Measurements from ENCODE around the gene C12orf56.
"Not testable (repeated sequence)": the region's sequence is repeated elsewhere in the genome, so short reads cannot be mapped to it uniquely, and the experiment has no call there.

C12orf56 gene

DNA sequence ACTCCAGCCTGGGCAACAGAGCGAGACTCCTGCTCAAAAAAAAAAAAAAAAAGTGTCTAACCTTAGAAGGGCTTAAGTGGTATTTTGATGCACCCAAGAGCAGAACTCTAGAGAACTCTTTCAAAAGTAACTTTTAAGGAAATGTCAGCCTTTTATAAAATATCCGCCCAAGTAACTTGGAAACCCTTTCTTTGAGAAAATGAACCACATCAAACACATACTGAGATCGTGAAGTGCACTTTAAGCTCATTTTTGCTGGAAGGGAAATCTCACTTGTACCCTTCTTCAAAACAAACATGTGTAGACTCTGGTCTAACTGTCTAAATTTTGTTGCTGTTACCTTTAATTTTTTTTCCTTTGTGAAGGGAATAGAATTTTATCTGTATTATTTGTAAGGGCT lies 5.5 kb downstream of the C12orf56 start:
- DNase-seq = no peak

DNA sequence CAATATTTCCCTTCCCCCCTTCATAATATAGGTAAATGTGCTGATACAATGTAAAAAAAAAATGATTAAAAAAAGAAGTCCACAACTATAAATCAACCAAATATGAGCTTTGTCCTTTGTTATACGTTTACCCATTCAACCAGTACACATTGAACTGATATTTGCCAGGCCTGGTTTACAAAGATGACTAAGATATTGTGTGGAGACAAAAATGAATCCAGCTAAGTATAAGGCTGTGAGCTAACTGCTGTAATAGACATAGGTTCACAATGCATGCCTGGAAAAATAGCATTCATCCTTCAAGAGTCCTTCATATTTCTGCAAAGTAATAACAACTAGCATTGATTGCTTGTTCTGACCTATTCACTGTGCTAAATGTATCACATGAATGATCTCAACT lies 6.9 kb downstream of the C12orf56 start:
- DNase-seq = no peak

DNA sequence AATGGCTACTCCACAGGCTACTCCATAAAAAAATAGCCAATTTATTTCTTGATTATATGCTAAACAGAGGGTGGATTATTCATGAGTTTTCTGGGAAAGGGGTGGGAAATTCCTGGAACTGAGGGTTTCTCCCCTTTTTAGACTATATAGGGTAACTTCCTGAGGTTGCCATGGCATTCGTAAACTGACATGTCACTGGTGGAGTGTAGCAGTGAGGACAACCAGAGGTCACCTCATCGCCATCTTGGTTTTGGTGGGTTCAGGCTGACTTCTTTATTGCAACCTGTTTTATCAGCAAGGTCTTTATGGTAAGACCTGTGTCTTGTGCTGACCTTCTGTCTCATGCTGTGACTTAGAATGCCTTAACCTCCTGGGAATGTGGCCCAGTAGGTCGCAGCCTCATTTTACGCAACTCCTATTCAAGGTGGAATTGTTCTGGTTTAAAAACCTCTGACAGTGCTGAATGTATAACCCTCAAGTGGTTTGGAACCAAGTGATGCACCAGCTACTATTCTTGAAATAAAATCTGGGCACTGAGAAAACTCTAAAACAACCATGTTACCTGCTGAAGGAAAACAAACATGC lies 27.7 kb downstream of the C12orf56 start:
- no peak for DNase-seq

DNA sequence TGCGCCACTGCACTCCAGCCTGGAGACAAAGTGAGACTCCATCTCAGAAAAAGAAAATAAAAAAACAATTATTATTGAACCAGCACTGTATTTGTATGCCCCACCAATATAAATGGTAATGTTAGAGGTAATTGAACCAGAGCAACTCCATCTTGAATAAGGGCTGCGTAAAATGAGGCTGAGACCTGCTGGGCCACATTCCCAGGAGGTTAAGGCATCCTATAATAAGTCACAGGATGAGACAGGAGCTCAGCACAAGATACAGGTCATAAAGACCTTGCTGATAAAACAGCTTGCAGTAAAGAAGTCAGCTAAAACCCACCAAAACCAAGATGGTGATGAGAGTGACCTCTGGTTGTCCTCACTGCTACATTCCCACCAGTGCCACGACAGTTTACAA lies 29.4 kb downstream of the C12orf56 start:
- not testable (repeated sequence) for DNase-seq

DNA sequence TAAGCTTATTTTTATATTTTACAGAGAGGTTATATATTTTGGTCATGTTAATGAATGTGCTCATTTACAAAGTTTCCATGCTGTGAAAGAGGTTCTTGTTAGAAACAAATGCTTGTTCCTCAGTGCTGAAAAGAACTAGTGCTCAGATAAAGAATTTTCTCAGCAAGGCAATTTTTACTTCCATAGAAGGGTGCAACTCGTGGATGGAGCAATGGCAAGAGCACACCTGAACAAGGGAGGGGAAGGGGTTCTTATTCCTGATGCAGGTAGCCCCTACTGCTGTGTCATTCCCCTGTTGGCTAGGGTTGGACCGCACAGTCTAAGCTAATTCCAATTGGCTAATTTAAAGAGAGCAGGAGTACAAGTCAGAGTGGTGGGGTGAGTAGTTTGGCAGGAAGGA lies 34.3 kb downstream of the C12orf56 start:
- DNase-seq = not testable (repeated sequence)

DNA sequence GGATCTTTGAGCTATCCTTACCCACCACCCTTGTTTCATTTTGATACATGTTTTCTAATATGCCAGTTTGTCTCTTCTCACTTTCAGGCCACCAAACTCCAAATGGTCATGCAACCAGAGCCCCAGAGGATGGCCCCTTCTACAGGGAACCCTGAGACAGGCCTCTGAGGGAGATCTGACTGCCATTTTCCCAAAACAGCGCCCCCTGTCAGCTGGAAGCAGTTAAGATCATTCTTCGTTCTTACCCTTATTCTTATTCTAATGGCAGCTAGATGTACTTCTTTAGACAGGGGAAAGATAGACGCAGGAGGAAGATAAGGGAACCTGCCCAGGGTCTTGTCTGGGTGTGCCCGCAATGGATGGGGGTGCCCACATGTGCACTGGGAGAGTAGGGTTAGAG lies 38.4 kb downstream of the C12orf56 start:
- no peak for DNase-seq

DNA sequence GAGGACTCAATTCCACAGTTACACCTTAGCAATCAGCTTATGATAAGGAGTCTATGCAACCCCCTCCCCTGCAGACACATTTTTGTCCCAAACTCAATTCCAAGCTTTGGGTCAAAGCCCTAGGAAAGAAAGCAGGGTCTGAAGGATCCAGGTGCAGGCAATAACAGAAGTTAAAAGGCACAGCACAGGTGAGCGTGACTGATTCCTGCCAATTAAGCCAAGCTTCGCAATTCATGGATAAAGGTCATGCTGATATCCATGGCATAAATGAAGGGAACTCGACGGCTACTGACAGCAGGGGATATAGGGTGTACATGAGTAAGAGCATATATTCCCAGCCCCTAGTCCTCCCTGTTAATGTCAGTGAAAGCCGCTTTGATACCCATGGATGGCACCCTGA lies 39.3 kb downstream of the C12orf56 start:
- DNase-seq = no peak

DNA sequence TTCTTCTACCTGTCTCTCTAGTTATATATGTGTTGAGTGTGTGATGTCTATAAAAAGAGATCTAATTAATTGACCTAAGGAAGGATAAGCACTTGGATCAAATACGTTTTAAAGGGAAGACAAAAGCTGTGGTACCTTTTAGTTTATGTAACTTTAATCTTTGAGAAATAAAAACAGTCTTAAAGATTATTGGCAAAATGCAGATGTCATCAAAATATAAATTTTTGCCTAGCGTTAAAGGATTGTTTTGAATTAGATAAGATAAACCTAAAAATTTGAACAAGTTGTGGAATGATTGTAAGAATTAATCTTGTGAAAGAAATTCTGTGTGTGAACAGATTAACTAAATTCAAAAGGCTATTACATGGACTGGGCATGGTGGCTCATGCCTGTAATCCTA lies 42.9 kb downstream of the C12orf56 start:
- no peak for DNase-seq

DNA sequence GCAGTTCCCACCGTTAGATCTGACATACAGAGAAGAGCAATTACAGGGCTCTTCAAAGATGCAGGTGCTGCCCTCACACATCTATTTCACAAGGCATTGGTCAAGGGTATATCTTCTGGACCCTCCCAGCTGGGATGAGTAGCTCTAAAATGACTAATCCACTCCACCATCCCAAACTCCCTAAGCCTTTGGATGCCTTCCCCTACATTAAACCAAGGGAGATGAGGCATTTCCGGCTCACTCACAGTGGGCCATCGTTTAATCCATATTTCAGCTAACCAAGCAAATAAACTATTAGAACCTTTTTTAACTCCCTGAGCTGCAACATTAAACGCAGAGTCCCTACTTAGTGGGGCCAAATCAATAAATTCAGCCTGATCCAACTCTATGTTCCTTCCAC lies 45.9 kb downstream of the C12orf56 start:
- DNase-seq = not testable (repeated sequence)

DNA sequence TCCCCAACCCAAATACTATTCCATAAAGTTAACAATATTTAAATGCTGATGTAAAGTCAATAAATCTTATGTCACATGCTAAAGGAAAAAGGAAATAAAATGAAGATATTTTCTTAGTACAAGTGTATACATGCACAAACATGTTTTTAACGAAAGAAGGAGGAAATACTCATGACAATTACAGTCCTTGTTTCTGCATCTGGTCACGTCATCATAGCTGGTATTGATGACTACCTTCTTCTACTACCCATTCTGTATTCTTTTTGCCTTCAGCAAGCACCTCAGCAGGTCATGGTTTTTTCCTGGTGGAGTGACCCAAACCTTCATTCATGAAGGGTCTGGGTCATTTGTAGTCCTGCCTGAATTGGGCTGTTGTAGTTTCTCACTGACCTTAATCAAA lies 50.0 kb downstream of the C12orf56 start:
- not testable (repeated sequence) for DNase-seq

DNA sequence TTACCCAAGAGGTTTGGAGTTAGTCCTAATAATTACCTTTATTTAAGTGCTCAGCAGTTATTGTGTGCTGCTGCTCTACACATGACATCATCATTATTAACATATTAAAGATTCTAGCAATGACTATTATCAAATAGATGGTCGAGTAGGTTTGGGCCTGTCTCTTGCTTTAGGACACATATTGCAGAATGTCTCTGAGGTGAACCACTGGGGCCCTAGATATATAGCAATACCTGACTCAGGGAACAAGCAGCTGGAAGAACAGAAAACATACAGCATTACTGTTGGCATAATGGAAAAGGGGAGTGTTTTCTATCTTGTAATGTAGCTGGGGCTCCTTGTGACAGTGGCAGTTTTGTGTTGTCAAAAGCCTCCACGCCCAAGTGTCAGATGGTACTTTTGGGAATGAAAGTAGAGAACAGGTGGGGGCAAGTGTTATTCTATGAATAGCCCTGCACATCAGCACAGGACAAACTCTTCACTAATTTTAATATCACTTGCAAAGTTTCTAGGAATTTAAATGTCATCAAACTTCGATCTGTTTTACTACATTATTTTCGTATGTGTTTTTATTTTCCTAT lies 54.6 kb downstream of the C12orf56 start:
- no peak for DNase-seq

DNA sequence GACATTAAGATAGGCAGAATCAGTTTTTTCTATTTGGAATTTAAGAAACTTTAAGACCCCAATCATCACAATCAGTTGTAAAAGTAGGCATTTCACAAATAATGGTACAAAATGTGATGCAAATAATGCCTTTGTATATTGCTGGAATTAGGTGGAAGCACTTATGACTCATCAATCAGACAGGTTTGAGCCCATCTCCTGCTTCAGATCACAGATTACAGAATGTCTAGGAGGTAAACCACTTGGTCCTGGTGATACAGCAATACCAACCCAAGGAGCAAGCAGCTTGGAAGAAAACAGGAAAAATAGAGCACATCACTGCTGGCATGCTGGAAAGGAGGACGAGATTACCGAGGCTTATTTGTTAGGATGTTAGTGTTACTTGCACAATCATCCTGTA lies 57.6 kb downstream of the C12orf56 start:
- DNase-seq = no peak

DNA sequence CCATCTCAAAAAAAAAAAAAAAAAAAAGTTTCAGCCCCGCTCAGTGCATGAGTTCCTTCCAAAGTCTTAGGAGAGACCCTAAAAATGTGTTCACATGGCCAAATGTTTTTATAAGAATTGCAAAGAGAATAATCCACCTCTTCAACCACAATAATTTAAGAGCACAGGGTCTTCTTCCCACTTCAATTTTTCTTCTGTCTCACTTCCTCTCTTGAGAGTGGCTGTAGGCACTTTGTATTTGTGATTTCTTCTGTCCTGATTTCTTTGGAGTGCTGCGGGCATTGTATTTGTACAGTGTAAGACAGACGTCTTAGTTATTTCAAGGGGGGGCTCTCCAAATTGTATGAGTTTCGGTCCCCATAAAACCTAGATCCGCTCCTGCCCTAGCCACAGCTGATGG lies 58.3 kb downstream of the C12orf56 start:
- DNase-seq = no peak

DNA sequence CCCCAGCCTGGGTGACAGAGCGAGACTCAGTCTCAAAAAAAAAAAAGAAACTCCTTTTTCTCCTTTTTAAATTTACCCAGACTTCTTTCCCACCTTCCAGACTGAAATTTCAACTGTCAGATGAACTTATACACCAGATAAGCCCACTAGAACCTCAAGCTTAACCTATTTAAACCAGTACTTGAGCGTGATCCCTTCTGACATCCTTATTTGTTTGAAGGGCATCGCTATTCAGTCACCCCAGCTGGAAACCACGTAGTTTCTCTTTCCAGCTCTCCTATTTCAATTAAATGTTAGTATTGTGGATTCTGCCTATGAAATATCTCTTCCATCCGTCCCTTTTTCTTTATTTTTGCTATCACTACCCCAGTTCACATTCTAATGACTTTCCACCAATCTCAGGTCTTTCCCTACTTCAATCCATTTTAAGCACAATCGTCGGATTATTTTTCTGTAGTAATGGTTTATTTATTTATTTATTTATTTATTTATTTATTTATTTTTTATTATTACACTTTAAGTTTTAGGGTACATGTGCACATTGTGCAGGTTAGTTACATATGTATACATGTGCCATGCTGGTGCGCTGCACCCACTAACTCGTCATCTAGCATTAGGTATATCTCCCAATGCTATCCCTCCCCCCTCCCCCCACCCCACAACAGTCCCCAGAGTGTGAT lies 61.4 kb downstream of the C12orf56 start:
- not testable (repeated sequence) for DNase-seq

DNA sequence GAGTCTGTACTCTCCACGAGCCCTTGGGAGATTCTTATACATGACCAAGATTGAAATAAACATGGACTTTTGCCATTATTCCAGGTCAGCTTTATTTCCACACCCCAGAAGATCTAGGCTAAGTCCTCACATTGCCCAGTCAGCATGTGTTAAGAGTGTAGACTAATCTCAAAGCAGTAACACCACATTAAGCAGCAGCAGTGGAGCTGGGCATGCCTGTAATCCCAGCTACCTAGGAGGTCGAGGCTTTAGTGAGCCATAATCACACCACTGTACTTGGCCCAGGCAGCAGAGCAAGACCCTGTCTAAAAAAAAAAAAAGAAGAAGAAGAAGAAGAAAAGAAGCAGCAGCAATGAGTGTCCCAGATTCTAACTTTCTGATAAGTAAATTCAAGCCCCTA lies 65.5 kb downstream of the C12orf56 start:
- DNase-seq = no peak

DNA sequence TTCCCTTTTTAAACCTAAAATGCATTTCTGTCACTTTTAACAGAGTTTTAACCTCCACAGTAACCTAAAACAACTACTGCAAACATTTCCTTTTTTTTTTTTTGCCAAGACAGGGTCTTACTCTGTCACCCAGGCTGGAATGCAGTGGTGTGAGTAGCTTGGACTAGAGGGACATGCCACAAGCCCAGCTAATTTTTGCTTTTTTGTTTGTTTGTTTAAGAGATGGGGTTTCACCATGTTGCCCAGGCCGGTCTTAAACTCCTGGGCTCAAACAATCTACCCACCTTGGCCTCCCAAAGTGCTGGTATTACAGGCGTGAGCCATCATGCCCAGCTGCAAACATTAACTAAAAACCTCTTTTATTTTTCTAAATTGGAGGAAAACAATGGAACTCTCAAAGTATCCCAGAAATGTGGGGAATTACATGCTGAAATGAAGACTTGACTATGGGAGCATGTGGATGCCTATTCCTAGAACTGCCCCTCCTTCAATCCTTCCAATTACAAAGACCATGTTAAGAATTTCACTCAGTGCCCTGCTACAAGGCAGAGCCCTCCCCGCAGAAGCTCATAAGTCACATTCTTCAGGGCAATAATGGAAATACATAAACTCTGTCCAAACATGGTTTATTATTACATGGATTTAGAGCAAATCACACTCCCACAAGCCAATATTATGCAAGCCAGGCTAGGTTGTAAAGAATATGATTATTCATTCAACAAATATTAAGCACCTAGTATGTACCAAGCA lies 66.9 kb downstream of the C12orf56 start:
- DNase-seq = no peak

DNA sequence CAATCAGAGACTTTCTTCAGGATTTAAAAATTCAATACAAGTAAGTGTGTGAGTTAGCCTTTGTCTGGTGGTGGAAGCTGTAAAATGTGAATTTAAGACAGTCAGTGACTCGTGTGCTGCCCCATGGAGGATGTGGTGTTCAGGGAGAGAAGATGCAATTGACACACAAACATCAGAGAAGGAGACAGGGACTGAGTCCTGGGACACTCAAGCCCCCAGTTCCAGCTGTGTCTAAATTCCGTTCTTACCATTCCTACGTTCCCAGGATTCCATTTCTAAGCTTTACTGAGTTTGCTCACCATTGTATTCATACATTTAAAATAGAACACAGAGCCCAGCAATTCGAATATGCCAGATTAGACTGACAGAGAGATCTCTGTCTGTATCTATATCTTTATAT lies 67.6 kb downstream of the C12orf56 start:
- DNase-seq = no peak

DNA sequence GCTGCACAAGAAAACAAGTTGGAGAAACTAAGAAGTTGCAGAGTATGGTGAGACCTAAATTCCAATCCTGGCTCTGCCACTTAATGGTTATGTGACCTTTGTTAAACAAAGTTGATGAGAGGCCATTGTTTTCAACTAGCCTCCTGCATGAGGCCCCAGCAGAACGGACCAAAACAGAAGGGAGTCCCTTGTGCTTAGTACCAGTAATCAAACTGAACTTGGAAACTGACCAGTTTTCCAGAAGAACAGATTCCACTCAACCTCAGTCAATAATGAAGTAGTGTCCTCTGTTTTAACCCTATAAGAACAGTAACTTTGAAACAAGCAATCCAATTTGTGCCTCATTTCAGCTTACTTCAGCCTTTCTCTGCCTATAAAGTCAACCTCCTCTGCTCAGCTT lies 69.9 kb downstream of the C12orf56 start:
- DNase-seq = no peak

DNA sequence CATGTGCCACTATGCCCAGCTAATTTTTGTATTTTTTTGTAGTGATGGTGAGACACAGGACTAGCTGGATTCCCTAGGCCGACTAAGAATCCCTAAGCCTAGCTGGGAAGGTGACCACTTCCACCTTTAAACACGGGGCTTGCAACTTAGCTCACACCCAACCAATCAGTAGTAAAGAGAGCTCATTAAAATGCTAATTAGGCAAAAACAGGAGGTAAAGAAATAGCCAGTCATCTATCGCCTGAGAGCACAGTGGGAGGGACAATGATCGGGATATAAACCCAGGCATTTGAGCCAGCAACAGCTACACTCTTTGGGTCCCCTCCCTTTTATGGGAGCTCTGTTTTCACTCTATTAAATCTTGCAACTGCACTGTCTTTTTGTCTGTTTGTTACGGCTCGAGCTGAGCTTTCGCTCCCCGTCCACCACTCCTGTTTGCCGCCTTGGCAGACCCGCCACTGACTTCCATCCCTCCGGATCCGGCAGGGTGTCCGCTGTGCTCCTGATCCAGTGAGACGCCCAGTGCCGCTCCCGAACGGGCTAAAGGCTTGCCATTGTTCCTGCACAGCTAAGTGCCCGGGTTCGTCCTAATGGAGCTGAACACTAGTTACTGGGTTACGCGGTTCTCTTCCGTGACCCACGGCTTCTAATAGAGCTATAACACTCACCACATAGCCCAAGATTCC lies 70.9 kb downstream of the C12orf56 start:
- not testable (repeated sequence) for DNase-seq

DNA sequence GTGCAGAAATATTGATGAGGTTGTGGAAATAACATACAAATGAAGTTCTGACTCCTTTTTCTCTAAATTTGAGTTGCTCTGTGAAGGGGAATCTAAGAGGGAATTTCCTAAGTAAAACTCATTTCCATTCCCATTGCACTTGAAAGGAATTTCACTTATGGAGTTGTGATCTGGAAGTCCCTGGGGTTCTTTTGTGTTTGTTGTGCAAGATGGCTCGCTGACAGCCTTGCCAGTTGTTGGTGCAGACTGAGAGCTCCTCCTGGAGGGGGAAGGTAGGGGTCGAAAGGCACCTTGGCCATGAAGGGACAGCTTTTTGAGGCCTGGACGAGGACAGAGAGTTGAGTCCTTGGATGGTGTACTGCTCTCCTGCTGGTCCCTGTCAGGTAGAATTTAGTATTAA lies 72.0 kb downstream of the C12orf56 start:
- no peak for DNase-seq

DNA sequence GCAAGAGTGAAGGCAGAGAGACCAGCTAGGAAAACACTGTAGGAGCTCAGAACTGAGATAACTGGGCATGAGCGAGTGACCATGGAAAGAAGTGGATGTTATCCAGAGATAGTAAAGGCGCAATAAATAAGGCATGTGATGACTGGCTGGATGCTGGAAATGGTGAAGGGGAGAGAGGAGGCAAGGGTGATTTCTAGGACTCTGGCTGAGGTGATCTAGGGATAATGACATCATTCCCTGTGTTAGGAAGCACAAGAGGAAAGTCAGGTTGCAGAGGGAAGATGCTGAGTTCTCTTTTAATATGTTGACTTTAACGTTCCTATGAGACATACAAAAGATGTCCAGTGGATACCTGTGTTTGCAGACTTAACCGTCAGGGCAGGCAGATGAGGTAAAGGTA lies 78.7 kb downstream of the C12orf56 start:
- DNase-seq = no peak

DNA sequence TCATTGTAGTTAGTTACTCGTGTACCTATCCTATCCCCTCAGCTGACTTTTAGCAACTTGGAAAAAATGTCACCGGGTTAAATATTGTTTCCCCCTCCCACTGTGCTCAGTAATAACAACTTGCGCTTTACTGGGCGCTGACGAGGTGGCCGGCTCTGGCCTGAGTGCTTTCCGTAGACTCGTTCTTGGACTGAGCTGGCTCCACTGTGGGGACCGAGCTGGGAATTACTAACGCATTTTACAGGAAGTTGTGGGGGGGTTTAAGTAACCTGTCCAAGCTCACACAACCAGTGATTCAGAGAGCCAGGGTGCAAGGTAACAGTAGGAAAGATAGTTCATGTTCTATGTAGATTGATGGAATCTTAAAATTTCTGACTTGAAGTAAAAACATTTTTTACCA lies 86.0 kb downstream of the C12orf56 start:
- no peak for DNase-seq

DNA sequence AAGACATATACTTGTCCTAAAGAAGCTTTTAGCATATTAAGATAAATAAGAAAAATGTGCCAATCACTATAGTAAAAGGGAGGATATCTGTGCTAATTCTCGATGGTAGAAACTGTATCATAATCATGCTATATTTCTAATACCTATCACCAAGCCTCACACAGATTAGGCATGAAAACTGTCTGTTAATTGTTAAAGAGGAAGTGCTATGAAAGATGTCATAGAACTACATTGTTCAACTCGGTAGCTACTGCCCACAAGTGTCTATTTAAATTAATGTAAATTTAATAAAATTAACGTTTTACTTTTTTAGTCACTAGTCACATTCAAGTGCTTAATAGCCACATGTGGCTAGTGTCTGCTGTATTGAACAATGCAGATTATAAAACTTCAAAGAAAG lies 90.9 kb downstream of the C12orf56 start:
- DNase-seq = no peak
